ENCODE data around the gene QPCT.
"Not testable (repeated sequence)": the region's sequence is repeated elsewhere in the genome, so short reads cannot be mapped to it uniquely, and the experiment has no call there.

The QPCT gene

DNA sequence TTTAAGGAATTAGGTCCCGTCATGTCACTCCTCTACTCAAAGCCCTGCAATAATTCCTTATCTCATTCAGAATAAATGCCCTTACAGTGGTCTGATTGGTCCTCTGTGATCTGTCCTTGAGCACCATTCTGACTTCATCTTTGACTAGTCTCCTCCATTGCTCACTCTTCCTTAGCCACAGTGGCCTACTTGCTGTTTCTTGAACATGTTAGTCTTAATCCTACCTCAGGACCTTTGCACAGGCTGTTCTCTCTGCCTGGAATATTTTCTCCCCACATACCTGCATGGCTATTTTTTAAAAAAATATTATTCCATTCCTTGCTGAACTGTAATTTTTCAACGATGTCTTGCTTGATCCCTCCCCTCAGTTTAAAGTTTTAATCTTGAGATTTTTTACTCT lies 48.0 kb downstream of the QPCT start:
- H3K9me3 ChIP-seq (ENCODE audit: low read length), result no peaks in the 10 kb centered on the region
- H3K36me3 ChIP-seq (ENCODE audit: insufficient read depth, low read length), result no peaks in the 10 kb centered on the region
- no peak overlapping the region for H2AFZ ChIP-seq (ENCODE audit: low read depth, low read length)
- peaks cover 9% of the 10 kb centered on the region for H3K4me1 ChIP-seq (ENCODE audit: insufficient read depth, low read length)
- H3K27me3 ChIP-seq (ENCODE audit: insufficient read depth, low read length), result no peaks in the 10 kb centered on the region
- no peak overlapping the region for H3K4me3 ChIP-seq (ENCODE audit: low read length)

DNA sequence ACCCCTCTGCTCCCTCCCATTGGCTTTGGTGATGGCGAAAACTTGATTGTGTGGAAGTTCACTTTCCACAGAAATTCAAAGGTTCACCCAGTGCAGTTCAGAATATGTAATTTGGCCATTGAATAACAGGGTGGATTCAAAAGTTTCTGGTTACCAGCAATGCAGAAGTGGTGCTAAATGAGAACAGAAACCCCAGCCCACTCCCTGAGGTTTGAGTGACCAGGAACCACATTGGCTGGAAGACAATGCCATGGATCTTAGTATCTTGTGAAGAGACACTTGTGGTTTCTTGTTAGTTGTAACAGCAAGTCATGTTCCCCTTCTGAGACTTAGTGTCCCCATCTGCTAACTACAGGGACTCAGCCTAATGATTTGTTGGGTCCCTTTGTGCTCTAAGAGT lies 49.8 kb downstream of the QPCT start:
- H3K4me1 ChIP-seq (ENCODE audit: insufficient read depth, low read length), result peaks cover 9% of the 10 kb centered on the region
- no peaks in the 10 kb centered on the region for H3K9me3 ChIP-seq (ENCODE audit: low read length)
- H3K36me3 ChIP-seq (ENCODE audit: insufficient read depth, low read length), result no peaks in the 10 kb centered on the region
- H3K27me3 ChIP-seq (ENCODE audit: insufficient read depth, low read length), result no peaks in the 10 kb centered on the region
- no peak overlapping the region for H2AFZ ChIP-seq (ENCODE audit: low read depth, low read length)
- H3K4me3 ChIP-seq (ENCODE audit: low read length), result no peak overlapping the region

DNA sequence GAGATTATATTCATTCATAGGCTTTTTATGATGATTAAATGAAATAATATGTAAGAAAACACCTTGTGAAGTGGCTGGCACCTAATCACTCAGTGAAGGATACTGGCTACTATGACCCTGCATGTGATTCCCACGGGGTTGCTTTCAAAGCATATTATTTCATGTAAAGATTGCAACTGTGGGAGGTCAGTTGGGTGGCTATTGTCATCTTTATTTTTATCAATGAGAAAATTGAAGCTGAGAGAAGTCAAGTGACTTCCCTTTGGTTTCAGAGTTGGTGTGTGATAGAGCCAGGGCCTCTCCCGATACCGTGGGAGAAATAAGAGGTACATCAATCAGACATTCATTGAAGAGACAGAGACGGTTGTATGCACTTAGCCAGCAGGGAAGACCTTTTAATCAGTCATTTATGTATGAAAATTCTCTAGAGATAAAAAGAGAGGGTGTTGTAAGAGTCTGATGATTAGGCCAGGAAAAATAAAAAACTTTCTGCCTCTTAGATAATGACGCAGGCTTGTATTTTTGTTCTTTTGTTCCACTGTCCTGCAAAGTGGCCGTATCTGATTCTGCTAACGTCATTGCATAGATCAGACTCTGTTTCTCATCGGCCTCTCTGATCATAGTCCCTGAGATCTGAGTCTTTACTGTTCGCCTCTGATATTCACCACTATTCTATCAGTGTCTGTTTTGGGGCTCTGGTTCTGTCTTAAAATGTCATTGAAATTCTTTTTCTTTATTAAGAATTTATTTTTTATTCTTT lies 50.5 kb downstream of the QPCT start:
- Histone ChIP-seq H2AFZ (ENCODE audit: low read depth, low read length) (no peak overlapping the region), H3K4me3 (ENCODE audit: low read length) (no peak overlapping the region), H3K27me3 (ENCODE audit: insufficient read depth, low read length) (no peaks in the 10 kb centered on the region), H3K36me3 (ENCODE audit: insufficient read depth, low read length) (no peaks in the 10 kb centered on the region), H3K9me3 (ENCODE audit: low read length) (no peaks in the 10 kb centered on the region), H3K4me1 (ENCODE audit: insufficient read depth, low read length) (peaks cover 9% of the 10 kb centered on the region)

DNA sequence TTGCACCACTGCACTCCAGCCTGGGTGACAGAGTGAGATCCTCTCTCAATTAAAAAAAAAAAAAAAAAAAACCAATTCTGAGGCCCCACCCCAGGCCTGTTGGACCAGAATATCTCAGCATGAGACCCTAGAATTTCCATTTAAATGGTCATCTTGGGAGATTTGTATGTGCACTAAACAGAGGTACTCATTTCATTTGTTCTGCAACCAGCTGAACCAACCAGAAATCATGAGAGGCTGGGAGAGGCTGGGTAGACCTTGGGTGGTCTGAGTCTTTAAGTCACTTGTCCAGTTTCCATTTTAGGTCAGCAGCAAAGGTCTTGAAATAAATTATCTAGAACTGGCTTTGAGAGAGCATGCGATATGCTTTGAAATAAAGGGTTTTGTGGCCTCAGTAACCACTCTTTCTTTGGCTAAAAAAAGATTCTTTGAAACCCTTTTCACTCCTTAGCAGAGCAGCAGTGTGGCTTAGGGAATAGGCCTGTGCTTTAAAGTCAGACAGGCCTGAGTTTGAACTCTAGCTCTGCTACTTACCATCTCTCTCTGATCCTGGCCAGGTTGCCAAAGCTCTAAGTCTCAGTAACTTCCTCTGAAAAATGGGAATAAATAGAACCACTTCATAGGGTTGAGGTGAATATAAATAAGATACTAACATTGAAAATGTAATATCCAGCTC lies 52.6 kb downstream of the QPCT start:
- Histone ChIP-seq H3K36me3 (ENCODE audit: insufficient read depth, low read length) (no peaks in the 10 kb centered on the region), H2AFZ (ENCODE audit: low read depth, low read length) (no peak overlapping the region), H3K4me1 (ENCODE audit: insufficient read depth, low read length) (peaks cover 9% of the 10 kb centered on the region), H3K4me3 (ENCODE audit: low read length) (no peak overlapping the region), H3K9me3 (ENCODE audit: low read length) (no peaks in the 10 kb centered on the region), H3K27me3 (ENCODE audit: insufficient read depth, low read length) (no peaks in the 10 kb centered on the region)

DNA sequence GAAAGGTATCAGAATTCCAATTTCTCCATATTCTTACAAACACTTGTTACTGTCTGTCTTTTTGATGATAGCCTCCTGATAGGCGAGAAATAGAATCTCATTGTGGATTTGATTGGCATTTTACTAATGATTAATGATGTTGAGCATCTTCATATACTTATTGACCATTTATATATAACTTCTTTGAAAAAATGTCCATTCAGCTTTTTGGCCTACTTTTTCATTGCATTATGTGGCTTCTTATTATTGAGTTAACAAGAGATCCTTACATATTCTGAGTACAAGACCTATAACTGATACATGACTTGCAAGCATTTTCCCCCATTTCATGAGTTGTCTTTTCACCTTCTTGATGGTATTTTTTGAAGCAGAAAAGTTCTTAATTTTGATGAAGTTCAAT lies 54.6 kb downstream of the QPCT start:
- H3K36me3 ChIP-seq (ENCODE audit: insufficient read depth, low read length), result no peaks in the 10 kb centered on the region
- H3K9me3 ChIP-seq (ENCODE audit: low read length), result no peaks in the 10 kb centered on the region
- no peak overlapping the region for H2AFZ ChIP-seq (ENCODE audit: low read depth, low read length)
- H3K4me3 ChIP-seq (ENCODE audit: low read length), result no peak overlapping the region
- H3K4me1 ChIP-seq (ENCODE audit: insufficient read depth, low read length), result peaks cover 9% of the 10 kb centered on the region
- no peaks in the 10 kb centered on the region for H3K27me3 ChIP-seq (ENCODE audit: insufficient read depth, low read length)

DNA sequence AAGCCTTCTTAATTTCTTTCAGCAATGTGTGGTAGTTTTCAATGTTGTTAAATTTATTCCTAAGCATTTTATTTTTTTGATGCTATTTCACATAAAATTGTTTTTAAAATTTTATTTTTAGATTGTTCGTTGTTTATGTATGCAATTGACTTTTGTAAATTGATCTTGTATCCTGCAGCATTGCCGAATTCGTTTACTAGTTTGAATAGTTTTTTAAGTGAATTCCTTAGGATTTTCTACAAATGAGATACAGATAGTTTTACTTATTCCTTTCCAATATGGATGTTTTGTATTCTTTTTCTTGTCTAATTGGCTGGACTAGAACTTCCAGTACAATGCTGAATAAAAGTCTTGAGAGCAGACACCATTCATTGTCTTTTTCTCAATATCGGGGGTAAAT lies 55.6 kb downstream of the QPCT start:
- H3K4me1 ChIP-seq (ENCODE audit: insufficient read depth, low read length), result peaks cover 9% of the 10 kb centered on the region
- H3K4me3 ChIP-seq (ENCODE audit: low read length), result no peak overlapping the region
- no peaks in the 10 kb centered on the region for H3K36me3 ChIP-seq (ENCODE audit: insufficient read depth, low read length)
- no peaks in the 10 kb centered on the region for H3K27me3 ChIP-seq (ENCODE audit: insufficient read depth, low read length)
- no peak overlapping the region for H2AFZ ChIP-seq (ENCODE audit: low read depth, low read length)
- no peaks in the 10 kb centered on the region for H3K9me3 ChIP-seq (ENCODE audit: low read length)

DNA sequence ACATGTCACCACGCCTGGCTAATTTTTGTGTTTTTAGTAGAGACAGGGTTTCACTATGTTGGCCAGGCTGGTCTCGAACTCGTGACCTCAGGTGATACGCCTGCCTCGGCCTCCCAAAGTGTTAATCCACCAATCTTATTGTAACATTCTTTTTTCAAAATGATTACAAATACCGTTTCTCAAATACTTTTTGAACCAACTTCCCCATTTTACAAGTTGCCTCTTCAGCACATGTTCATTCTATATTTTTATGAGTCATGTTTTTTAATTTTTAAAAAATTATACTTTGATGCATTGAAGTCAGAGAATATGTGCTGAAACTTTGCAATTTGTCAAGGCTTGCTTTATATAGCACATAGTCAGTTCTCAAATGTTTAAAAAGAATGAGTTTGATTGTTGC lies 58.2 kb downstream of the QPCT start:
- H3K4me3 ChIP-seq (ENCODE audit: low read length), result no peak overlapping the region

DNA sequence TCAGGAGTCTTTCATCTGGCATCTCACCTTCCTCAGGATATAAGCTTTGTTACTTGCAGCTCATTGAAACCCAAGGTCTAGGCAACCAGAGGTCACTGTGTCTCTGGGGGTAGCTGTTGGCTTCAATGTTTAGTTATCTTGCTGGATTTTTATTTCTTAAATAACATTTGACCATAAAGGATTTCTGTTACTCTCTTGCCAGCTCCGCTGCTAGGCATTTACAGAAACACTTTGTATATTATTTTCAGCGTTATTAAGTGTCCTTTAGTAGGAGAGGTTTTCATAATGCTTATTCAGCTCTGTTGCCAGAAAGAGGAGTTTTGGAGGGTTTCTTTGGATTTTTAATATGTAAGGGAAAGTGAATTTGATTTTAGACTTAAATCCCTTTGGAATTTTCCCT lies 61.4 kb downstream of the QPCT start:
- H2AFZ ChIP-seq (ENCODE audit: low read depth, low read length), result no peak overlapping the region
- no peaks in the 10 kb centered on the region for H3K36me3 ChIP-seq (ENCODE audit: insufficient read depth, low read length)
- H3K4me1 ChIP-seq (ENCODE audit: insufficient read depth, low read length), result no peaks in the 10 kb centered on the region
- no peaks in the 10 kb centered on the region for H3K9me3 ChIP-seq (ENCODE audit: low read length)
- no peaks in the 10 kb centered on the region for H3K27me3 ChIP-seq (ENCODE audit: insufficient read depth, low read length)
- H3K4me3 ChIP-seq (ENCODE audit: low read length), result no peak overlapping the region

More for the DNA sequence above, 58.2 kb downstream of the QPCT start:
- H3K4me1 ChIP-seq (ENCODE audit: insufficient read depth, low read length), result no peaks in the 10 kb centered on the region
- no peak overlapping the region for H2AFZ ChIP-seq (ENCODE audit: low read depth, low read length)
- no peaks in the 10 kb centered on the region for H3K27me3 ChIP-seq (ENCODE audit: insufficient read depth, low read length)
- no peaks in the 10 kb centered on the region for H3K36me3 ChIP-seq (ENCODE audit: insufficient read depth, low read length)
- no peaks in the 10 kb centered on the region for H3K9me3 ChIP-seq (ENCODE audit: low read length)

DNA sequence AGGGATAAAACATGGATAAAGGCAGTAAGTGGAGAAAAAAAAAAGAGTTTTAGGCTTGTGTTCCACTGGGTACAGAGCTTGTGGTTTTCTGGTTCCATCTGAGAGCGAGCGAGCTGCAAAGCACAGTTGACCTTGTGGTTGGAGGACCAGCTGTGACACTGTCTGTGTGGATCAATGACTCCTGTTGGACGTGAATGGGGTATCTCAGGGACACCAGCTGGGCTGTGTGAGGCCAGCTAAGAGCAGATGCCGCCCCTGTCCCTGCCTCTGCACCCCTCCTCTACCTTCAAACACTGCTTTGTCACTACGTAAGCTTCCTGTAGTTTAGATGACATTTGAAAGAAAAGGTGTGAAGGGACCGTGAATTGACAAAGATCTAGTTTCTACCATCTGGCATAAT lies 67.8 kb downstream of the QPCT start:
- no peaks in the 10 kb centered on the region for H3K36me3 ChIP-seq (ENCODE audit: insufficient read depth, low read length)
- no peak overlapping the region for H2AFZ ChIP-seq (ENCODE audit: low read depth, low read length)
- H3K4me3 ChIP-seq (ENCODE audit: low read length), result no peak overlapping the region
- H3K27me3 ChIP-seq (ENCODE audit: insufficient read depth, low read length), result no peaks in the 10 kb centered on the region
- no peaks in the 10 kb centered on the region for H3K9me3 ChIP-seq (ENCODE audit: low read length)
- H3K4me1 ChIP-seq (ENCODE audit: insufficient read depth, low read length), result peaks cover 6% of the 10 kb centered on the region

DNA sequence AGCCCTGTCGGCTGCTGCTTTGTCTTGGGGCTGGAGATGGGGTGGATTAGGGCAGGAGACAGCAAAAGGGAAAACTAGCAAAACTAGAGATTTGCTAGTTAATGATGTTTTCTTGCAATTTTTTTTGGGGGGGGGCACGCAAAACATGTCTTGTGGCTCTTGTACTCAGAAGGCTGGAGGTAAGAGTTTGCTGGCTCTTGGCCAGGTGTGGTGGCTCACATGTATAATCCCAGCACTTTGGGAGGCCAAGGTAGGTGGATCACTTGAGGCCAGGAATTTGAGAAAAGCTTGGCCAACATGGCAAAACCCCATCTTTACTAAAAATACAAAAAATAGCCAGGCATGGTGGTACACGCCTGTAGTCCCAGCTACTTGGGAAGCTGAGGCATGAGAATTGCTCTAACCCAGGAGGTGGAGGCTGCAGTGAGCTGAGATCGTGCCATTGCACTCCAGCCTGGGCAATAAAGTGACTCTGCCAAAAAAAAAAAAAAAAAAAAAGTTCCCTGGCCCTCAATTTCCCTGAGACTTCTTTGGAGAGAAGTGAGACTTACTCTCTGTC lies 69.6 kb downstream of the QPCT start:
- H3K4me3 ChIP-seq (ENCODE audit: low read length); H3K36me3 ChIP-seq (ENCODE audit: insufficient read depth, low read length); H3K4me1 ChIP-seq (ENCODE audit: insufficient read depth, low read length); H2AFZ ChIP-seq (ENCODE audit: low read depth, low read length); H3K9me3 ChIP-seq (ENCODE audit: low read length); H3K27me3 ChIP-seq (ENCODE audit: insufficient read depth, low read length): not testable (repeated sequence)

DNA sequence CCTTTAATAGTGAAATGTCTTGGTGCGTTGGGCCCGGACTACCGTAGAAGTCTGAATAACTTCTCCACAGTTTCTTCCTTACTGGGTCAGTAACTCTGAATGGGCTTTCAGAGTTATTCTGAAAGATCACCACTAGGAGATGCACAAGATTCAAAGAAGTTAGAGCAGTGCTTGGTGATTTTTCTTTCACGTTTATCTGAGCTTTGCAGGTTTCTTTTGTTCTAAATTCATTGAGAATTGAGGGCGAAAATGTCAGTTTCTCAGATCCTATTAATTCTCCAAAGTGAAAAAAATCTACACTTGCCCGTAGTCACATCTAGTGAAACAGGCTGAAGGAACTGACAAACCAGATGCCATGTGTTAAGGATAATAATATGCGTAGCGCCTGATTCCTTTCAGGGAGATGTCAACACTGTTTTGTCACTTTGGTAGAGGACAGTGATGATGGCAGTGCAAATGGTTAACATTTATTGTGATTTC lies 70.1 kb downstream of the QPCT start:
- Histone ChIP-seq H3K4me3 (ENCODE audit: low read length) (no peak overlapping the region), H2AFZ (ENCODE audit: low read depth, low read length) (no peak overlapping the region), H3K36me3 (ENCODE audit: insufficient read depth, low read length) (no peaks in the 10 kb centered on the region)

DNA sequence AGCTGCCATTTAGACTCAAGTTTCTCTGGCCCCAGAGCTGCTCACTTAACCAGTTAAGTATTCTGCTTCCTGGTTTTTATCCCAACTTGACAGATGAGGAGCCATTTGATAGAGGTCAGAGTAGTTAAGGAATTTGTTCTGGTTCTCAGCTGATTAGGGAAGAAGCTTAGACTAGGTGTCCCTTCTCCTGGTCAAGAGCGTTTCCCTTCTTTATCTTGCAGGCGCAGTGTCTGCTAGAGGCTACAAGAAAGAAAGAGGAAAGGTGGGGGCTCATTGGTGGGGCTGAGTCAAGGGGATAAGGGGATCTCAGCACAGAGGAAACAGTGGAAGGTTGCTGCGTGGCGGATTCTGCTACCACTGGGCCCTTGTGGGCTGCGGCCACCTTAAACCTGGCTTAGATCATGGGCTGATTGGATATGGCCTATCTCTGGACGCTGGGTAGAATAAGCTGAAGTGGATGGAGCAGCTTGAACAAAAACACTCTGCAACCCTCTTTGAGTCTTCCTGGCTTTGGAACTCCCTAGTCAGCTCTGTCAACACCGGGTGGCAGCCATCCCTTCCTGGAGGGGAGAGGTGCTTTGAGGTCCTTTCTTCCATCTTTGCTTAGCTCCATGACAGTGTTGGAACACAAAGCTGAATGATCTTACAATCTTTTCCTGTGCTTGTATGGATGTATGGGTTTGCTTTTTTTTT lies 70.8 kb downstream of the QPCT start:
- H3K27me3 ChIP-seq (ENCODE audit: insufficient read depth, low read length), result no peaks in the 10 kb centered on the region
- H3K36me3 ChIP-seq (ENCODE audit: insufficient read depth, low read length), result no peaks in the 10 kb centered on the region
- H3K4me3 ChIP-seq (ENCODE audit: low read length), result no peak overlapping the region
- peaks cover 6% of the 10 kb centered on the region for H3K4me1 ChIP-seq (ENCODE audit: insufficient read depth, low read length)
- no peak overlapping the region for H2AFZ ChIP-seq (ENCODE audit: low read depth, low read length)
- no peaks in the 10 kb centered on the region for H3K9me3 ChIP-seq (ENCODE audit: low read length)

More for the DNA sequence above, 70.1 kb downstream of the QPCT start:
- peaks cover 6% of the 10 kb centered on the region for H3K4me1 ChIP-seq (ENCODE audit: insufficient read depth, low read length)
- H3K9me3 ChIP-seq (ENCODE audit: low read length), result no peaks in the 10 kb centered on the region
- H3K27me3 ChIP-seq (ENCODE audit: insufficient read depth, low read length), result no peaks in the 10 kb centered on the region

DNA sequence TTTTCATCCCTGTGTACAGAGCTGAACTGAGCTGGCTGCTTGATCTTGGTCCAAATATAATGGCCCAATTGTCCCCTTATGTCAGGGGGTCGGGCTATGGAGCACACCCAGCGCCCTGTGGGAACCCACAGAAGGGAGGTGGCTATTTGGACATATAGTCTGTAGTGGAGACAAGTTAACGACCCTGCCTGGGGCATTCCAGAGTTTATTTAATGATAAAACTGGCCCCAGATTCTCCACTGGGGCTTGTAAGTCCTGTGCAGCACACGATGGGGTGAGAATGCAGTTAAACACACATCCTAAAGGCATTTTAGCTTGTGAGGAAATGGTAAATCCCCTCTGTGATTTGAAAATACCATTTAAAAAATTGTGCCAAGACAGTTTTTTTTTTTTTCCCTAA lies 72.9 kb downstream of the QPCT start:
- H3K4me1 ChIP-seq (ENCODE audit: insufficient read depth, low read length), result peaks cover 6% of the 10 kb centered on the region
- no peaks in the 10 kb centered on the region for H3K9me3 ChIP-seq (ENCODE audit: low read length)
- no peak overlapping the region for H2AFZ ChIP-seq (ENCODE audit: low read depth, low read length)
- H3K36me3 ChIP-seq (ENCODE audit: insufficient read depth, low read length), result no peaks in the 10 kb centered on the region
- H3K4me3 ChIP-seq (ENCODE audit: low read length), result no peak overlapping the region
- H3K27me3 ChIP-seq (ENCODE audit: insufficient read depth, low read length), result no peaks in the 10 kb centered on the region
